B cell (primary cell): ENCODE results near the gene EHF. TPM values are rescaled to one million over a fixed set of nuclear protein-coding genes. Genes with fewer than 3 reads are reported as not detected.

Experiments used
- ATAC-seq: fragments of 200-7000 bp; cut with Tn5 transposase; one replicate; pipeline ENCODE4 v1.10.0; 2021; ENCODE audit warnings: low read depth, mild to moderate bottlenecking, moderate number of reproducible peaks, moderate library complexity
- CTCF ChIA-PET: fragments of 350-600 bp; sonication (Branson Sonifier 250); formaldehyde crosslinking; loops from one replicate; lab custom pipeline; 2021; ENCODE audit warnings: antibody characterized with exemption, inconsistent platforms; lab: Charles Lee
- POLR2A ChIA-PET: fragments of 350-600 bp; sonication (Branson Sonifier 250); formaldehyde crosslinking; loops from one replicate; lab custom pipeline; 2021; ENCODE audit warnings: antibody characterized with exemption; lab: Charles Lee
- DNase-seq: peaks from one replicate; pipeline ENCODE4 v3.0.0; 2013
- H2AFZ ChIP-seq: 2 replicates; pipeline ENCODE4 v1.6.1; 2012; ENCODE audit warnings: mild to moderate bottlenecking, low read depth, low read length; ENCODE audit not compliant: insufficient read depth, poor library complexity, severe bottlenecking
- H3K27ac ChIP-seq, 2 donors: 1 replicate in 1 of 2; 2 replicates in 1 of 2; pipeline ENCODE4 v1.5.1; 2012 to 2013; ENCODE audit warnings: low read length in 2 of 2, mild to moderate bottlenecking in 2 of 2, moderate library complexity in 1 of 2
- H3K27me3 ChIP-seq, 4 experiments: fragments of 200-600 bp in 1 of 4; sonication (generic) in 1 of 4; replicated peaks in 1 of 4; 1 replicate in 2 of 4; 2 replicates in 2 of 4; pipeline versions ENCODE4 v1.6.1 to v1.7.0; 2013 to 2016; ENCODE audit warnings: low read length in 3 of 4, mild to moderate bottlenecking in 2 of 4, mixed read lengths in 1 of 4, moderate library complexity in 1 of 4; ENCODE audit not compliant: insufficient read depth in 4 of 4, control insufficient read depth in 3 of 4; ENCODE audit errors: control extremely low read depth in 1 of 4
- H3K36me3 ChIP-seq, 2 experiments: replicated peaks in 1 of 2; 1 replicate in 1 of 2; 2 replicates in 1 of 2; pipeline versions ENCODE4 v1.6.1 to v1.7.1; 2013; ENCODE audit warnings: low read length in 1 of 2; ENCODE audit not compliant: insufficient read depth in 2 of 2, control insufficient read depth in 1 of 2; ENCODE audit errors: control extremely low read depth in 1 of 2, extremely low read depth in 1 of 2
- H3K4me1 ChIP-seq, 2 donors: fragments of 200-600 bp in 1 of 2; sonication (generic) in 1 of 2; 1 replicate in 1 of 2; 2 replicates in 1 of 2; pipeline versions ENCODE4 v1.5.1 to v1.6.1; 2013 to 2017; ENCODE audit warnings: low read length in 2 of 2; ENCODE audit not compliant: control insufficient read depth in 2 of 2, insufficient read depth in 2 of 2
- H3K4me2 ChIP-seq: replicated peaks from 2 replicates; pipeline ENCODE3; 2012; ENCODE audit warnings: mild to moderate bottlenecking, low read depth, low read length; ENCODE audit not compliant: poor library complexity, severe bottlenecking
- H3K4me3 ChIP-seq, 5 experiments: fragments of 200-600 bp in 1 of 5; sonication (generic) in 1 of 5; 1 replicate in 3 of 5; 2 replicates in 2 of 5; pipeline versions ENCODE4 v1.5.1 to v1.7.0; 2011 to 2016; ENCODE audit warnings: low read length in 4 of 5, mild to moderate bottlenecking in 4 of 5, low read depth in 2 of 5, control low read depth in 1 of 5, moderate library complexity in 1 of 5; ENCODE audit not compliant: insufficient read depth in 1 of 5; ENCODE audit errors: control extremely low read depth in 1 of 5, extremely low read depth in 1 of 5
- H3K79me2 ChIP-seq: fragments of 200-600 bp; sonication (generic); one replicate; pipeline ENCODE4 v1.6.0; 2016; ENCODE audit warnings: low read length; ENCODE audit not compliant: control insufficient read depth, insufficient read depth
- H3K9ac ChIP-seq: fragments of 200-600 bp; sonication (generic); 2 replicates; pipeline ENCODE4 v1.6.1; 2017; ENCODE audit warnings: mild to moderate bottlenecking, low read length, moderate library complexity
- H3K9me3 ChIP-seq, 3 donors: one replicate each; pipeline versions ENCODE4 v1.6.1 to v1.7.1; 2013; ENCODE audit warnings: low read length in 2 of 3; ENCODE audit not compliant: control insufficient read depth in 2 of 3, insufficient read depth in 1 of 3; ENCODE audit errors: control extremely low read depth in 1 of 3
- H4K20me1 ChIP-seq: 2 replicates; pipeline ENCODE4 v1.6.0; 2012; ENCODE audit warnings: mild to moderate bottlenecking, low read length; ENCODE audit not compliant: insufficient read depth, control insufficient read depth, poor library complexity, severe bottlenecking
- H3K27ac Mint-ChIP-seq: one replicate; pipeline ENCODE4 v1.8.0; 2021; ENCODE audit warnings: mixed read lengths
- H3K27me3 Mint-ChIP-seq: one replicate; pipeline ENCODE4 v1.8.0; 2021; ENCODE audit warnings: mixed read lengths
- H3K4me1 Mint-ChIP-seq: one replicate; pipeline ENCODE4 v1.8.0; 2021; ENCODE audit warnings: mixed read lengths
- H3K4me3 Mint-ChIP-seq: one replicate; pipeline ENCODE4 v1.8.0; 2021; ENCODE audit warnings: mixed read lengths
- H3K9me3 Mint-ChIP-seq: one replicate; pipeline ENCODE4 v1.8.0; 2022; ENCODE audit warnings: mixed read lengths; ENCODE audit not compliant: insufficient read depth
- CTCF ChIP-seq: fragments of 200-600 bp; IDR thresholded peaks from one replicate; pipeline ENCODE4 v1.8.0; 2022; ENCODE audit warnings: antibody characterized with exemption, mild to moderate bottlenecking
- EZH2 ChIP-seq: IDR thresholded peaks from 2 replicates; pipeline ENCODE4 v1.6.1; 2012; ENCODE audit warnings: borderline replicate concordance, low read depth, mild to moderate bottlenecking, moderate library complexity, low read length; ENCODE audit not compliant: insufficient read depth, poor library complexity, severe bottlenecking
- WGBS: methylation state at CpG from one replicate; pipeline ENCODE4 v1.1.5; 2013; ENCODE audit warnings: missing lambda C conversion rate; ENCODE audit not compliant: insufficient coverage; 5-methylcytosine and 5-hydroxymethylcytosine counted together
- intact Hi-C: fragments of 100-400 bp; cut with micrococcal nuclease; formaldehyde crosslinking; loops from one replicate; pipeline ENCODE4 v1.10.0; 2022
- polyA plus RNA-seq: library from polyadenylated mRNA; depleted of rRNA; stranded (reverse); fragments of >200 nt; gene quantifications from 2 replicates; pipeline ENCODE4 v1.2.3, GENCODE V29; 2012
- total RNA-seq, 2 donors: library from RNA; stranded (reverse); fragments of 120-200 nt in 1 of 2; gene quantifications; 1 replicate in 1 of 2; 2 replicates in 1 of 2; pipeline versions ENCODE4 v1.2.3 to v1.2.4, GENCODE V29; 2013 to 2022

The EHF gene
- total and polyA plus RNA-seq, 2 donors (not counting 1 experiment from before 2014, with no cell fraction given), result not detected

- no peak overlapping the region for H3K9ac ChIP-seq
- Mint-ChIP-seq H3K27me3 (peaks cover 4% of the 10 kb centered on the region), H3K9me3 (no peaks in the 10 kb centered on the region), H3K27ac (no peak overlapping the region), H3K4me3 (no peak overlapping the region), H3K4me1 (peaks cover 6% of the 10 kb centered on the region)
- H3K36me3 ChIP-seq, result no peaks in the 10 kb centered on the region
- no peak overlapping the region for H3K4me2 ChIP-seq
- no peaks in the 10 kb centered on the region for H3K79me2 ChIP-seq
- no peaks in the 10 kb centered on the region for H4K20me1 ChIP-seq
- no peak overlapping the region for H3K4me3 ChIP-seq
- DNase-seq (no peak), ATAC-seq (no peak)
- H3K9me3 ChIP-seq, result no peaks in the 10 kb centered on the region
- no peaks in the 10 kb centered on the region for H3K4me1 ChIP-seq
- H2AFZ ChIP-seq, result no peak overlapping the region
- ChIA-PET CTCF (no interaction called here), POLR2A (no interaction called here)
- TF ChIP-seq CTCF, result no peak
- TF ChIP-seq EZH2, result no peak
- no peaks in the 10 kb centered on the region for H3K27me3 ChIP-seq
- intact Hi-C loops, result no loop called here
- 79% methylated on average over 3 of the region's 8 CpGs for WGBS
- no peak overlapping the region for H3K27ac ChIP-seq
Measured at GRCh38 chr11:34599406-34599945, 21.4 kb upstream of the EHF start.

GRCh38 chr11:34600339-34601084 lies 20.4 kb upstream of the EHF start:
- POLR2A ChIA-PET, result no interaction called here
- no peak for TF ChIP-seq EZH2
- no peak for TF ChIP-seq CTCF
- H3K4me1 ChIP-seq, result no peaks in the 10 kb centered on the region
- H3K27me3 Mint-ChIP-seq, result peaks cover 4% of the 10 kb centered on the region
- H3K9me3 ChIP-seq, result no peaks in the 10 kb centered on the region
- intact Hi-C loops, result no loop called here
- no peaks in the 10 kb centered on the region for H3K9me3 Mint-ChIP-seq
- H3K79me2 ChIP-seq, result no peaks in the 10 kb centered on the region
- no peaks in the 10 kb centered on the region for H3K27me3 ChIP-seq
- no peaks in the 10 kb centered on the region for H4K20me1 ChIP-seq
- CTCF ChIA-PET, result interaction anchor here (1.5 kb wide), 1 partner anchor 14 kb away, joined by 5 read pairs; no protein-coding TSS in a partner anchor
- no peak overlapping the region for H3K4me3 Mint-ChIP-seq
- no peak overlapping the region for H3K9ac ChIP-seq
- H3K27ac Mint-ChIP-seq, result no peak overlapping the region
- peaks cover 6% of the 10 kb centered on the region for H3K4me1 Mint-ChIP-seq
- no peak overlapping the region for H3K4me2 ChIP-seq
- DNase-seq (no peak), ATAC-seq (no peak)
- H2AFZ ChIP-seq, result no peak overlapping the region
- no peak overlapping the region for H3K4me3 ChIP-seq
- WGBS, result 88% methylated on average over 9 of the region's 11 CpGs
- H3K27ac ChIP-seq, result no peak overlapping the region
- no peaks in the 10 kb centered on the region for H3K36me3 ChIP-seq
